NCI-H82 treated with DMSO at 0.1 percent for 48 hours (cell line): Measurements from ENCODE around the gene SHISA9.

Experiments
- DNase-seq: peaks from one replicate; lab custom pipeline; 2025; ENCODE audit not compliant: unreplicated experiment; lab: John Stamatoyannopoulos, UW

The SHISA9 gene

GRCh38 chr16:13245713-13246377, 344.4 kb downstream of the SHISA9 start:
- no peak for DNase-seq

- no peak for DNase-seq
These were observed 353.7 kb downstream of the SHISA9 start for GRCh38 chr16:13254998-13255614.

DNA sequence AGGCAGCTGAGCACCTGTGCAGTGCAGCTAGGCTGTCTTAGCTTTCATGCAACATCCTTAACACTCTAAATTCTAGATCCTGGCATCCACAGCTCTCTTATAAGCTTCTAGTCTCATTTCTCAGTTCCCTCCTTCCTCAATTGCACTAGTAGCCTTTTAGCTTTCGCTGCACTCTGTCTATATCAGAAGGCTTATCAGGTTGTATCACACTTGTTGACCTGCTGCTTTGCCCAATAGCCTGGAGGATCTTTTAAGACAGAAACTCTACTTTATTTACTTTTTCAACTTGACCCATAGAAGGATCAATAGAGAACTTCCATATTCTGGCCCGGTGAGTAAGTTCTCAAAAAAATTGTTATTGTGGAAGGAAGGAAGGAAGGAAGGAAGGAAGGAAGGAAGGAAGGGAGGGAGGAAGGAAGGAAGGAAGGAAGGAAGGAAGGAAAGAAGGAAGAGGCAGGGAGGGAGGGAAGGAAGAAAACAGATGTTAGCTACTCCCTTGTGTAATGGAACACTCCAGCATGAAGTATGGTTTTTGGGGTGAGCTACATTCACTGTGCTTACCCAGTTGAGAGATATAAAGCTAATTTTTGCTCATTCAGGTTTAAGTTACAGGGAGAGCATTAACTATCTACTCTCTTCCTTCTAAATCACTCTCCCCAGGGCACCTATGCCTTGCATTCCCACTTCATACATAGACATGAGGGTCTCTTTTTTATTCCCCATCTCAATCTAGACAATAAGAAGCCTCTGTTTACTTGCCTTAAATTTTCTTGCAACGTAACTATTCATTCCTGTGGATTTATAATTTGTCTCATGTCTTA, 361.1 kb downstream of the SHISA9 start:
- no peak for DNase-seq

DNA sequence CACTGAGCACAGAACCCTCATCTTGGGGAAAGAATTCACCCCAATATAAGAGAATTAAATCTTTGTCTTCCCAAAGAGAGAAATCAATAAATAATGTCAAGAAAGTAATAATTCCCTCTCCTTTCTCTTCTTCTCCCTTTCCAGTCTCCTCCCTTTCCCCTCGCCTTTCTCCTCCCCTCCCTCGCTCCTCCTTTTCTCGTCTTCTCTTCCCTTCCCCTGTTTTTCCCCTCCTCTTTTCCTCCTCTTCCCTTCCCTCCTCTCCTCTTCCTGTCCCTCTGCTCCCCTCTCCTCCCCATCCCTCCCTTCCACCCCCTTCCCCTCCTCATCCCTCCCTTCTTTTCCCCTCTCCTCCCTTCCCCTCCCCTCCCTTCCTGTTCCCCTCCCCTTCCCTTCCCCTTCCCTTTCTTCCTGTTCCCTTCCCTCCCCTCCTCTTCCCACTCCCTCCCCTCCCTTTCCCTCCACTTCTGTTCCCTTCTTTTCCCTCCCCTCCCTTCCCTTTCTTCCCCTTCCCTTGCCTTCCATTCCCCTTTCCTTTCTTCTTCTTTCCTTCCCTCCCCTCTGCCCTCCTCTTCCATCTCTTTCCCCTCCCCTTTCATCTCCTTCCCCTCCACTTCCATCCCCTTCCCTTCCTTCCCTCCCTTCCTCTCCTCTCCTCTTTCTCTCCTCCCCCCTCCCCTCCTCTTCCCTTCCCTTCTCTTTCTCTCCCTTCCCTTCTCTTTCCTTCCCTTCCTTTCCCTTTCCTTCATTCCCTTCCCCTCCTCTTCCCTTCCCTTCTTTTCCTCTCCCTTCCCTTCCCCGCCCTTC, 363.6 kb downstream of the SHISA9 start:
- no peak for DNase-seq

DNA sequence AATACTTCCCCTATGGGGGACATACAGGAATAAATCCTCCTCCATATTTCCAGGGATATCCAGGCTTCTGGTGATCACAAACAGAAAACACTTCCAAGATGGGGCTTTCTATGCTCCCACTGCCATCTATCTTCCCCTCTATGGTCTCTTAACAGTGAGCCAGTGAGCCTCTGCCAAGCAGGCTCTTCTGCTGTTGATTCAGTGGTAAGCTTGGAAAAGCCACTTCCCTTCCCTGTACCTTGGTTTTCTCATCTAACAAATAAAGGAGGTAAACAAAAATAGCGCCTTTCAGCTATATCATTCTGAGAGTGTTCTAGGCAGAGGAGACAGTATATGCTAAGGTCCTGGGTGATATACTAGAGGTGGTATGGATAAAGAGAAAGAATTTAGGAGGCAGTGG, 368.0 kb downstream of the SHISA9 start:
- no peak for DNase-seq

- DNase-seq: no peak
These were observed 368.6 kb downstream of the SHISA9 start for GRCh38 chr16:13269905-13270528.

- no peak for DNase-seq
These were observed 369.2 kb downstream of the SHISA9 start for GRCh38 chr16:13270602-13271001.

- DNase-seq: no peak
These were observed 388.1 kb downstream of the SHISA9 start for GRCh38 chr16:13289515-13289914.
